Measurements from ENCODE around the gene MND1.

Gene MND1

GRCh38 chr4:153347117-153347516 is 2.6 kb downstream of the MND1 start:
- no peak for FAIRE-seq

GRCh38 chr4:153348006-153348405 is 3.5 kb downstream of the MND1 start:
- FAIRE-seq: no peak

- FAIRE-seq: no peak
Observed at GRCh38 chr4:153349206-153349805, 4.8 kb downstream of the MND1 start.

- no peak for FAIRE-seq
Observed at GRCh38 chr4:153362184-153362583, 17.7 kb downstream of the MND1 start.

GRCh38 chr4:153364061-153364460 is 19.6 kb downstream of the MND1 start:
- no peak for FAIRE-seq

- no peak for FAIRE-seq
Observed at GRCh38 chr4:153365003-153365402, 20.5 kb downstream of the MND1 start.

- FAIRE-seq: no peak
Observed at GRCh38 chr4:153366486-153366885, 22.0 kb downstream of the MND1 start.

GRCh38 chr4:153367092-153367491 is 22.6 kb downstream of the MND1 start:
- FAIRE-seq: no peak

- no peak for FAIRE-seq
Observed at GRCh38 chr4:153369021-153369420, 24.5 kb downstream of the MND1 start.

- FAIRE-seq: no peak
Observed at GRCh38 chr4:153371701-153372234, 27.3 kb downstream of the MND1 start.

GRCh38 chr4:153372967-153373562 is 28.6 kb downstream of the MND1 start:
- FAIRE-seq: no peak

- FAIRE-seq: no peak
Observed at GRCh38 chr4:153374442-153374841, 30.0 kb downstream of the MND1 start.

- FAIRE-seq: no peak
Observed at GRCh38 chr4:153375303-153375702, 30.8 kb downstream of the MND1 start.

- no peak for FAIRE-seq
Observed at GRCh38 chr4:153383131-153383530, 38.6 kb downstream of the MND1 start.

- no peak for FAIRE-seq
Observed at GRCh38 chr4:153384160-153384559, 39.7 kb downstream of the MND1 start.

GRCh38 chr4:153385784-153386183 is 41.3 kb downstream of the MND1 start:
- FAIRE-seq: no peak

GRCh38 chr4:153387981-153388380 is 43.5 kb downstream of the MND1 start:
- no peak for FAIRE-seq

- FAIRE-seq: no peak
Observed at GRCh38 chr4:153393397-153393796, 48.9 kb downstream of the MND1 start.

- FAIRE-seq: no peak
Observed at GRCh38 chr4:153394945-153395344, 50.5 kb downstream of the MND1 start.

- no peak for FAIRE-seq
Observed at GRCh38 chr4:153398713-153399112, 54.2 kb downstream of the MND1 start.

GRCh38 chr4:153399358-153399757 is 54.9 kb downstream of the MND1 start:
- no peak for FAIRE-seq

GRCh38 chr4:153401501-153401900 is 57.0 kb downstream of the MND1 start:
- no peak for FAIRE-seq

- no peak for FAIRE-seq
Observed at GRCh38 chr4:153402366-153402765, 57.9 kb downstream of the MND1 start.

- no peak for FAIRE-seq
Observed at GRCh38 chr4:153403726-153404125, 59.2 kb downstream of the MND1 start.

GRCh38 chr4:153407906-153408305 is 63.4 kb downstream of the MND1 start:
- no peak for FAIRE-seq

All from islet of Langerhans (tissue), 1 donor.